Activated naive CD8-positive, alpha-beta T cell treated with anti-CD3 and anti-CD28 coated beads, Interleukin-2, amount 10 ng/mL, durations not matched to agents 7 days and 5 days (primary cell): Measurements from ENCODE around the gene REC114. TPM values are rescaled to one million over a fixed set of nuclear protein-coding genes. Genes with fewer than 3 reads are reported as not detected.
"Not testable (repeated sequence)": the region's sequence is repeated elsewhere in the genome, so short reads cannot be mapped to it uniquely, and the experiment has no call there.

Experiments
- ATAC-seq: fragments of 150-1000 bp; cut with Tn5 transposase; one replicate; pipeline ENCODE4 v1.10.0; 2021; ENCODE audit warnings: low read depth, moderate library complexity
- POLR2A ChIA-PET: fragments of 350-600 bp; sonication (Branson Sonifier 250); formaldehyde crosslinking; loops from one replicate; lab custom pipeline; 2021; ENCODE audit warnings: antibody characterized with exemption; lab: Charles Lee
- DNase-seq: peaks from one replicate; pipeline ENCODE4 v3.0.0; 2021
- H3K27ac Mint-ChIP-seq: one replicate; pipeline ENCODE4 v1.8.0; 2022; ENCODE audit warnings: mild to moderate bottlenecking, mixed read lengths
- H3K27me3 Mint-ChIP-seq: one replicate; pipeline ENCODE4 v1.8.0; 2022; ENCODE audit warnings: mild to moderate bottlenecking, moderate library complexity, mixed read lengths
- H3K36me3 Mint-ChIP-seq: one replicate; pipeline ENCODE4 v1.8.0; 2021; ENCODE audit warnings: mild to moderate bottlenecking, mixed read lengths
- H3K4me1 Mint-ChIP-seq: one replicate; pipeline ENCODE4 v1.8.0; 2021; ENCODE audit warnings: mixed read lengths
- H3K4me3 Mint-ChIP-seq: one replicate; pipeline ENCODE4 v1.8.0; 2022; ENCODE audit warnings: mild to moderate bottlenecking, moderate library complexity, mixed read lengths
- H3K9me3 Mint-ChIP-seq: one replicate; pipeline ENCODE4 v1.8.0; 2021; ENCODE audit warnings: mixed read lengths
- total RNA-seq, 2 experiments: library from RNA; stranded (reverse); gene quantifications; one replicate each; pipeline ENCODE4 v1.2.3, GENCODE V29; 2021

The REC114 gene, protein sequence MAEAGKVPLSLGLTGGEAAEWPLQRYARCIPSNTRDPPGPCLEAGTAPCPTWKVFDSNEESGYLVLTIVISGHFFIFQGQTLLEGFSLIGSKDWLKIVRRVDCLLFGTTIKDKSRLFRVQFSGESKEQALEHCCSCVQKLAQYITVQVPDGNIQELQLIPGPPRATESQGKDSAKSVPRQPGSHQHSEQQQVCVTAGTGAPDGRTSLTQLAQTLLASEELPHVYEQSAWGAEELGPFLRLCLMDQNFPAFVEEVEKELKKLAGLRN
- not detected for total RNA-seq

DNA sequence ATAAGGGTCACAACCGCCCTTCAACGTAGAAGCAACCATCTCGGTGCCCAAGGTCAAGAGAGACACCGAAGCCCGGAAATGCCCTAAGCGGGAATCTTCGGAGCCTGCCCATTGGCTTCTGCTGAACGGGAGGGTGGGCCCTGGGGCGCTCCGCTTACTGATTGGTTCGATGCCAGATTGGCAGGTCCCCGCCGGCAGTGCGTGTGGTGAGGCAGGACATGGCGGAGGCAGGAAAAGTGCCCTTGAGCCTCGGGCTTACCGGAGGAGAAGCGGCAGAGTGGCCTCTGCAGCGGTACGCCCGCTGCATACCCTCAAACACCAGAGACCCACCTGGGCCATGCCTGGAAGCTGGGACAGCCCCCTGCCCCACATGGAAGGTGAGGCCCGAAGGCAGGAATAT, at the start of gene REC114:
TSS of gene REC114 (plus strand) at position 197 of the 400 bp plus-strand sequence. CDS start at position 219, 22 bp downstream.
- ATAC-seq: no peak
- no peak within 1 kb of the TSS for H3K27ac Mint-ChIP-seq
- peaks cover 20% of the 10 kb centered on the region for H3K27me3 Mint-ChIP-seq
- no peaks in the 10 kb centered on the region for H3K36me3 Mint-ChIP-seq
- POLR2A ChIA-PET: no interaction called here
- peaks cover 2% of the 10 kb centered on the region for H3K4me1 Mint-ChIP-seq
- H3K4me3 Mint-ChIP-seq: no peak within 1 kb of the TSS
- DNase-seq: no peak
- H3K9me3 Mint-ChIP-seq: peaks cover 3% of the 10 kb centered on the region

DNA sequence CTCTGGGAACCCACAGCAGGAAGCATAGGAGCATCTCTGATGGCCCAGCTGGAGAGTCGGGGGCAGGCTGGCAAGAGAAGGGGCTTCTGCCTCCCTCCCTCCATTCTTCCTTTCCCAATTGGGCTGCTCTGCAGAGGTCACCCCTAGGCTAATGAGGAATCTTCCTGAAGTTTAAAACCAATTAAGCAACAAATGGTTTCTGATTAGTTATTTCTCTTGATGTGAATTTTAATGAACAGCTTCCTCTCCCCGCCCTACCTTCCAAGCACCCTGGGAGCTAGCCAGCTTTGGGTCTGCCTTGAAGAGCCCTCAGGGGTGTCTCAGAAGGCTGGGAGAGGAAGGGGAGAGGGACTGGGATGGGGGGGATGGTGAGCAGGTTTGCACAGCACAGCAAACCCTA, 49.6 kb upstream of the REC114 start:
- Mint-ChIP-seq H3K27me3 (peaks cover 6% of the 10 kb centered on the region), H3K36me3 (no peaks in the 10 kb centered on the region), H3K27ac (no peak overlapping the region), H3K9me3 (no peaks in the 10 kb centered on the region), H3K4me3 (no peak overlapping the region), H3K4me1 (no peaks in the 10 kb centered on the region)
- DNase-seq: no peak
- no peak for ATAC-seq
- POLR2A ChIA-PET: no interaction called here

DNA sequence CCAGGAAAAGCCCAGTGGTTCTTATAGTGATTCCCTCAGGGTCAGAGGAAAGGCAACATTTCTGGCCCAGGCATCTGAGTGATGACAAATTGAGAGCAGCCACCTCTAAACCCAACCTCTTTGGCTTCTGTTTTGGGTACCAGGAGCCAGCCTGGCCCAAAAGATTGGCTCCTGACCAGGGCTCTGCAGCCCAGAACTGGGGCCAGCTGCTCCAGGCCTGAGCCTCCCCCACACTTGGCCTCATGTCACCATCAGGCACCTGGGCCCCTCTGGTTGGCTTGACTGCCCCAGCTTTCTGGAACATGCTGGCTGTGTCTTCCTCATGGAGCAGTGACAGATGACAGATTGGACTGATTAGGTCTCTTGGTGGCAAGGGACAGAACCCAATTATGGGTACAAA, 48.2 kb upstream of the REC114 start:
- Mint-ChIP-seq H3K4me3 (no peak overlapping the region), H3K27me3 (peaks cover 9% of the 10 kb centered on the region), H3K4me1 (no peaks in the 10 kb centered on the region), H3K27ac (no peak overlapping the region), H3K9me3 (no peaks in the 10 kb centered on the region), H3K36me3 (no peaks in the 10 kb centered on the region)
- DNase-seq: no peak
- ATAC-seq: no peak
- POLR2A ChIA-PET: no interaction called here

DNA sequence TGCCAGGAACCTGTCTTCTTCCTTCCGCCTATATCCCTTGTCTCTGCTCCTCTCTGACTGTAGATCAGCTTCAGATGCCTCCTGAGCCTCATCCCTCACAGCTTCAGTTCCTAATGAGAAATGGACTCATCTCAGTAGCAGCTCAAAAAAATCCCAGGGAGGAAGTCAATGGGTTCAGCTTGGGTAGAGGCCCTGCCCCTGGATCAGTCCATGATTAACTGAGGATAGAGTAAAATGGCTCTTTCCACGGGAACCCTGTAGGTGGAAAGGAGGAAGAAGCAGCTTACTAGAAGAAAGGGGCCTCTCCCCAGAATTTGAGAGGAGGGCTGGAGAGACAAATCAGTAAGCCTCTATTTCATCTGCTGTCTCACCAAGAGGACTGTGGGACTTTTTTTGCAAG, 47.3 kb upstream of the REC114 start:
- no peak for DNase-seq
- Mint-ChIP-seq H3K9me3 (no peaks in the 10 kb centered on the region), H3K36me3 (no peaks in the 10 kb centered on the region), H3K27ac (no peak overlapping the region), H3K4me1 (no peaks in the 10 kb centered on the region), H3K27me3 (peaks cover 9% of the 10 kb centered on the region), H3K4me3 (no peak overlapping the region)
- POLR2A ChIA-PET: no interaction called here
- no peak for ATAC-seq

DNA sequence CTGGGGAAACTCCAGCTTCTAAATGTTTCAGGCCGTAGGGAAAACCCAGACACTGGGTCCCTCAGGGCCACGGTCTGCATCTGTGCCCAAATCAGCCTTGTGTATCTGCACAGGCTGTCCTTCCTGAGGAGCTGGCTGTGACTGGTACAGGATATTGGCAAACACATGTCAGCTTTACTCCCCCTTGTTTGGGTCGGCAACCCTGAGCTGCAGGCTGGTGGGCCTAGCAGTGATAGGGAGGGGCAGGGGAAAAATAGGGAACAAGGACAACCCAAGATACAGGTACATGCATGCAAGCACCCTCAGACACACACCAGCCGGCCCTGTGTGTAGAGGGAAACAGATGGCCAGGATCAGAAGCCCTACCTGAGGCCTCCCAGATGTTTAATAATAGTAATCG, 45.5 kb upstream of the REC114 start:
- POLR2A ChIA-PET: no interaction called here
- Mint-ChIP-seq H3K36me3 (no peaks in the 10 kb centered on the region), H3K27me3 (peaks cover 6% of the 10 kb centered on the region), H3K27ac (no peak overlapping the region), H3K4me1 (no peaks in the 10 kb centered on the region), H3K4me3 (no peak overlapping the region), H3K9me3 (no peaks in the 10 kb centered on the region)
- DNase-seq (no peak), ATAC-seq (no peak)

DNA sequence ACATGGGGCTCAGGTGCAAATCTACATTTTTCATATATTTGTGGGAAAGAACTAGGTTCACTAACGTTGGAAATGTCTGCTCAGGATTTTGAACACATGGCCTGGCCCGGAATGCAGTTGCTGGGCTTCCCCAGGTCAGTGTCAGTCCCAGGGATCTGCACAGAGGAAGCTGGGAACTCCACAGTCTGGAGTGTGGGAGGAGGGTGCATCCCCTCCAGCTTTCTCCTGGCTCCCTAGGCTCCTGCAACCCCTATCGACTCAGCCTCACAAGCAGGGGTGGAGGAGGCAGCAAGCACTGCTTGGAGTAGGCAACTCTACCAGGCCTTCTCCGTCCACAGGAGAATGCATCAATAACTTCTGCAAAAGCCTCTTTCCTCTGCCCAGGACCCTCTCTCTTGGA, 44.1 kb upstream of the REC114 start:
- H3K4me1 Mint-ChIP-seq: no peaks in the 10 kb centered on the region

DNA sequence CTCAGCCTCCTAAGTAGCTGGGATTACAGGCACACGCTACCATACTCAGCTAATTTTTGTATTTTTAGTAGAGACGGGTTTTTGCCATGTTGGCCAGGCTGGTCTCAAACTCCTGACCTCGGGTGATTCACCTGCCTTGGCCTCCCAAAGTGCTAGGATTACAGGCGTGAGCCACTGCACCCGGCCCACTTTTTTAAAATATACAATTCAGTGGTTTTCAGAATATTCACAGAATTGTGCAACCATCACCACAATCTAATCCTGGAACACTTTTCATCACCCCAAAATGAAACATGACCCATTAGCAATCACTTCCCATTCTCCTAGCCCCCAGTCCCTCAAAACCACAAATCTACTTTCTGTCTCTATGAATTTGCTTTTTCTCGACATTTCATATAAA, 42.7 kb upstream of the REC114 start:
- DNase-seq, H3K4me3 Mint-ChIP-seq, ATAC-seq, H3K9me3 Mint-ChIP-seq, H3K27me3 Mint-ChIP-seq, H3K27ac Mint-ChIP-seq, POLR2A ChIA-PET, H3K4me1 Mint-ChIP-seq, H3K36me3 Mint-ChIP-seq: not testable (repeated sequence)

More for the DNA sequence above, 44.1 kb upstream of the REC114 start:
- H3K36me3 Mint-ChIP-seq: no peaks in the 10 kb centered on the region
- ATAC-seq (no peak), DNase-seq (no peak)
- no peak overlapping the region for H3K27ac Mint-ChIP-seq
- H3K9me3 Mint-ChIP-seq: no peaks in the 10 kb centered on the region
- POLR2A ChIA-PET: no interaction called here
- no peak overlapping the region for H3K4me3 Mint-ChIP-seq
- peaks cover 3% of the 10 kb centered on the region for H3K27me3 Mint-ChIP-seq

DNA sequence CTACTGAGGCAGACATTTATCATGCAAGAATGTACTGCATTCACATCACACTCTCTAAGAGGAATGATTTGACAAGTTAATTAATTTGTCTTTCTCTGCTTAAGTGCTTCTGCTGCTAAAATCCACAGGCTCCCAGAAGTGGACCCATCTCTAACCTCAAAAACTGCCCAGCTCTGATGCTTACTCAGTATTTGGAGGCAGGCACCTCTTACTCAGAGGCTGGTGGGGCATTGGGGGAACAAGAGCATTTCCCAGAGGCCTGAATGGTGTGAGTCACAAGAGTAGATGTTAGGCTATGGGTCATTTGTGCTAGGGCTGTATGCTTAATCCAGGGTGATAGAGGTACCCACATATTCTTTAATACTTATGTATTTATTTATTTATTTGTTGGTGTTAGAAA, 39.8 kb upstream of the REC114 start:
- Mint-ChIP-seq H3K4me1 (no peaks in the 10 kb centered on the region), H3K27ac (no peak overlapping the region), H3K9me3 (no peaks in the 10 kb centered on the region), H3K4me3 (no peak overlapping the region), H3K27me3 (peaks cover 19% of the 10 kb centered on the region), H3K36me3 (no peaks in the 10 kb centered on the region)
- no peak for ATAC-seq
- POLR2A ChIA-PET: no interaction called here
- no peak for DNase-seq

DNA sequence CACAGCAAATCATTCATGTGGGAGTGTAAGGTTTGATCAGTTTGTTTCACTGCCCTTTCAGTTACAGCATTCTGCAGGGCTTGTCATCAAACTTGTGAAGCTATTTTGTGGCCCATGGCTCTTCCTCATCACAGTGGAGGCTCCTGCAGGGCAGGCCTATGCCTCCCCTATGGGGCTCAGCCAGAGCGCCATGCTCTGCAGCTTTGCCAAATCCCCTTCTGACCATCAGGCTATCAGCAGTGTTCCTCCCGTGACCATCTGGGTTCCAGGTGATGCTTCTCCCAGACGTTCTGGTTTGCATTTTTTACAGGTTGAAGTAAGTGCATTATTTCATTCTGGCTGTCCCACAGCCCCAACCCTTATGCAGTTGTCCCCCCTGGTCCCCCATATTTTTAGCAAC, 28.1 kb upstream of the REC114 start:
- no peaks in the 10 kb centered on the region for H3K9me3 Mint-ChIP-seq
- no peak overlapping the region for H3K27ac Mint-ChIP-seq
- H3K27me3 Mint-ChIP-seq: peaks cover 13% of the 10 kb centered on the region
- no peak overlapping the region for H3K4me3 Mint-ChIP-seq
- ATAC-seq (no peak), DNase-seq (no peak)
- H3K4me1 Mint-ChIP-seq: no peaks in the 10 kb centered on the region
- no peaks in the 10 kb centered on the region for H3K36me3 Mint-ChIP-seq
- POLR2A ChIA-PET: no interaction called here

DNA sequence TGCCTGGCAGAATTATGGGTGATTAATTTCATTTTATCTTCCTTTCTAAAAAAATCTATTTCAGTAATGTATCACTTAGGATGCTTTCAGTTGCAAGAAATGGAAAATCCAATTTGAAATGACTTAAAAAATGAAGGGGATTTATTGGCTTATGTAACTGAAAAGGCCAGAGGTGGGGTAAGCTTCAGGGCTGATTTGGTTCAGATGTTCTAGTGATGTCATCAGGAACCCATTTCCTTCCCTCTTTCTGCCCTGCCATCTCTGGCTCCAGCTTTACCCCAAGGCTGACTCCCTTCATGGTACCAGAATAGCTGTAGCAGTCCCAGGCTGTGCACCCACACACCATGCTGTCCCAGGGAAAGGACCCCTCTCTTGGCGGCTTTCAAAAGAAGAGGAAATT, 18.5 kb upstream of the REC114 start:
- Mint-ChIP-seq H3K27ac (no peak overlapping the region), H3K27me3 (peaks cover 19% of the 10 kb centered on the region), H3K4me3 (no peak overlapping the region), H3K9me3 (no peaks in the 10 kb centered on the region), H3K36me3 (no peaks in the 10 kb centered on the region), H3K4me1 (no peaks in the 10 kb centered on the region)
- no peak for ATAC-seq
- POLR2A ChIA-PET: no interaction called here
- no peak for DNase-seq

DNA sequence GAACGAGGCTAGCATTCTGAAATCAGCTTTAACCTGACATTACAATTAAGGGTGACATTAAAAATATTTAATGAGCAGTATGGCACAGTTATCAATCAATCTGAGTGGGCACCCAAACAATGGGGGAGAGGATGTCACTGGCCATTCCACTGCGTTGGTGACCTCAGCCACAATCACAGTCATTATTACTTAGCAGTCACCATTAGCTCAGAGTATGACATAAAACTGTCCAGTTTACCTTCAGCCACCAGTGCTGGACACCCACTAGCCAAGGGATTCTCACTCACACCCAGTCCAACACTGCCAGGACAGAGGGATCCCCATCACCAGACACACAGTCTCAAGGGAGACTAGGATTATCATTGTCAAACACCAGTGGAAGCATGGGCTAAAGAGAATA, 17.5 kb upstream of the REC114 start:
- no peak for ATAC-seq
- Mint-ChIP-seq H3K36me3 (no peaks in the 10 kb centered on the region), H3K9me3 (no peaks in the 10 kb centered on the region), H3K4me3 (no peak overlapping the region), H3K27me3 (peaks cover 16% of the 10 kb centered on the region), H3K27ac (no peak overlapping the region), H3K4me1 (no peaks in the 10 kb centered on the region)
- POLR2A ChIA-PET: no interaction called here
- DNase-seq: no peak

DNA sequence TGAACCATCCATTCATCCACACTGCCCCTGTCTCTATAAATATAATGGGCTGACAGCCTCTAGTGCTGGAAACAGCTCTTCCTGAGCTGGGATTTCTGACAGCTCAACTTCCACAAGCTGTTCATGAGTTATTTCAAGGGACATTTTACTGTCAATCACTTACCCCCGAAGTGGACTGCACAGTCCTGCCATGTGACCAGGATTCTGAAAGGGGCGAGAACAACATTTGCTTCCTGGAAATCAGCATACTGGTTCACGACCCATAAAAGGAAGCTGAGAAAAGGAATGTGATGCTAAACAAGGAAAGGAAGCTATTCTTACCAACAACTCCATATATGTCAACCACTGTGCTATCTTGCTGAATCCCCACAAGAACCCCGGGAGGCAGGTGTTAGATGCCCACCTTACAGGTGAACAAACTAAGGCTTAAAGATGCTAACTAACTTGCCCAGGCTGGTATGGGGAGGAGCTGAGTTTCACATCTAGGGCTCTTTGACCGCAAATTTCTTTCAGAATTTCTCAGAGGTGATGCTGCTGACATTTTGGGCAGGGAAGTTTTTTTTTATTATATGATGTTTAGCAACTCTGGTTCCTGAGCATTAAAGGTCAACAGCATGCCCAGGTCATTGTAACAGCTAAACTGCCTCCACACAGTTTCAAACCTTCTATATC, 16.5 kb upstream of the REC114 start:
- no peak overlapping the region for H3K27ac Mint-ChIP-seq
- H3K9me3 Mint-ChIP-seq: no peaks in the 10 kb centered on the region
- no peak for ATAC-seq
- no peak overlapping the region for H3K4me3 Mint-ChIP-seq
- H3K27me3 Mint-ChIP-seq: peaks cover 19% of the 10 kb centered on the region
- DNase-seq: no peak
- no peaks in the 10 kb centered on the region for H3K4me1 Mint-ChIP-seq
- POLR2A ChIA-PET: interaction anchor here (0.6 kb wide), 1 partner anchor 1521 kb away, joined by 3 read pairs; no protein-coding TSS in a partner anchor
- H3K36me3 Mint-ChIP-seq: no peaks in the 10 kb centered on the region

DNA sequence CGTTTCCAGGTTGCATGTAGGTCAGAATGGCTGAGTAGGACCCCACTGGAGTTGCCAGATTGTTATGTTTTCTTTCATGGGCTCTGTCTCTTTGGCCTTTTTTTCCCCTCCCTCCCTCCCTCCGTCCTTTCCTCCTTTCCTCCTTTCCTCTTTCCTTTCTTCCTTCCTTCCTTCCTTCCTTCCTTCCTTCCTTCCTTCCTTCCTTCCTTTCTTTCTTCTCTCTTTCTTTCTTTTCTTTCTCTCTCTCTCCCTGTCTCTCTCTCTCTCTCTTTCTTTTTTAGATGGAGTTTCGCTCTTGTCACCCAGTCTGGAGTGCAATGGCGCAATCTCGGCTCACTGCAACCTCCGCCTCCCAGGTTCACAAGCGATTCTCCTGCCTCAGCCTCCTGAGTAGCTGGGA, 11.6 kb upstream of the REC114 start:
- DNase-seq, H3K4me3 Mint-ChIP-seq, H3K4me1 Mint-ChIP-seq, POLR2A ChIA-PET, H3K36me3 Mint-ChIP-seq, H3K27ac Mint-ChIP-seq, H3K9me3 Mint-ChIP-seq, ATAC-seq: not testable (repeated sequence)
- peaks cover 28% of the 10 kb centered on the region for H3K27me3 Mint-ChIP-seq

DNA sequence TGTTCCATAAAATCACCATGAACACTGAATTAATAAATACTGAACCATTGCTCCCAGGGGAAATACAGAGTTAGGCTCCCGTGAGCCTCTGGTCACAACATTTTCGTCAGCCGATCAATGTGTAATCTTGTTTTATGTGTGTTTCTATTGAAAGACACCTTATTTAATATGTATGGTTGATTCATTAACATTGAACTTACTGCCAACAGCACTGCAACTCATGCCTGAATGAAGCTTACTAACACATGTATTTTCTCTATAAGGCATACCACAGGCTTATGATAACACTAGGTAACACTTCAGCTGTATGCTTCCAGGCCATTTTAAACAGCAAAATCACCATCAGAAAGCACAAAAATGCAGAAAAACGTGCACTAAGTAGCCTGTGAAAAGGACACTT, 9.1 kb upstream of the REC114 start:
- H3K27ac Mint-ChIP-seq: no peak overlapping the region
- no peak for ATAC-seq
- H3K4me3 Mint-ChIP-seq: no peak overlapping the region
- peaks cover 31% of the 10 kb centered on the region for H3K27me3 Mint-ChIP-seq
- no peaks in the 10 kb centered on the region for H3K9me3 Mint-ChIP-seq
- no peak for DNase-seq
- H3K36me3 Mint-ChIP-seq: no peaks in the 10 kb centered on the region
- POLR2A ChIA-PET: no interaction called here
- H3K4me1 Mint-ChIP-seq: peaks cover 6% of the 10 kb centered on the region
